ELF-1 (cell line): Measurements from ENCODE around the gene HSPA12B.
A peak's percentile ranks its signal among the peaks of the same experiment; 100 is the strongest.

ENCODE experiments used
- DNase-seq: peaks from one replicate; pipeline ENCODE4 v3.0.0-alpha.2; 2016; ENCODE audit warnings: low read depth, low spot score

The HSPA12B gene

DNA sequence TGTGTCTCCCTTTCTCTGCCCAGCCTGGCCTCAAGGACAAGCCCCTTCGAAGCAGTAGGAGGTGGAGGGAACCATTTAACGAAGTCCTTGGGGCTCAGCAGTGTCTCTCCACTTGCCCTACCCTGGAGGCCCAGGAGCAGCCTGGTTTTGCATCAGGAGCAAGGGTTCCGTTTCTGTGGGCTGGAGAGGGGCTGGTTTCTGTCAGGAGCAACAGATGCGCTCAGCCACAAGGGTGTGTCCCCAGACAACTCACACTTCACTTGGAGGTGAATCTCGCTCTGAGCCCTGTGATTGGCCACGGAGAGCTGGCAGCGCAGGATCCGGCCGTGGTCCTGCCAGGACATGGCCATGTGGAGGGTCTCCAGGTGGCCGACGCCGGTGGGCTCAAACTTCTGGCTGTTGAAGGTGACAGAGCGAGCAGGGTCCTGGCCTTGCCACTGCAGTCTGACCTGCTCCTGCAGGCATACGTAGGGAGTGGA, 27.0 kb upstream of the HSPA12B start:
- DNase-seq, result no peak

DNA sequence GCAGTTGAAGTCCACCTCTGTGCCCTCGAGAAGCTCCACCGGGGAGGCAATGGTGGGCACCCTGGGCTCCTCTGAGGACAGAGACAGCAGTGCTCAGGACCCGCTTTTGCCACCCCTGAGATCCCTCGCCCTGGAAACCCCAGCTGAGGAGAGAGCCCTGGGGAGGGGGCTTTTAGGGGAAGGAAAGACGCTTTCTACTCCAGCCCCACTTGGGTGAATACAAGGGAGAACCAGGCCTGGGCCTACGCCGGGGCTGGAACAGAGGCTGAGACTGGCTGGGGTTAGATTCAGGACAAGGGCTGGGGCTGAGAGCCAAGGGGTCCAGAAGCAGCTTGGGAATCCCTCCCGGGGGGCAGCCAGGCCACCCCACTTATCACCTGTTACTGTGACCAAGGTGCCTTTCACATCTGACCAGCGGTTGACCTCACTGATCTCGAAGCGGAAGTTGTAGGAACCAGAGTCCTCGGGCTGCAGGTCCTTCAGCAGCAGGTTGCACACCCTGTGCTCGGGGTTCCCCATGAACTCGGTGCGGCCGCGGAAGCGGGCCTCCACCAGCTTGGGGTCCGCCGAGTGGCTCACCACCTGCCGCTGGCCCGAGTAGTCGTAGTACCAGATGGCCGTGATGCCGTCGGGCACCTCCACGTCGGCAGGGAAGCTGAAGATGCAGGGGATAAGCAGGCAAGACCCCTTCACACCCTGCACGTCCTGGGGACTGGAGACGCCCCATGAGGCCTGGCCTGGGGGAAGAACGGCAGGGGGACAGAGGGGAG, 26.3 kb upstream of the HSPA12B start:
- no peak for DNase-seq

DNA sequence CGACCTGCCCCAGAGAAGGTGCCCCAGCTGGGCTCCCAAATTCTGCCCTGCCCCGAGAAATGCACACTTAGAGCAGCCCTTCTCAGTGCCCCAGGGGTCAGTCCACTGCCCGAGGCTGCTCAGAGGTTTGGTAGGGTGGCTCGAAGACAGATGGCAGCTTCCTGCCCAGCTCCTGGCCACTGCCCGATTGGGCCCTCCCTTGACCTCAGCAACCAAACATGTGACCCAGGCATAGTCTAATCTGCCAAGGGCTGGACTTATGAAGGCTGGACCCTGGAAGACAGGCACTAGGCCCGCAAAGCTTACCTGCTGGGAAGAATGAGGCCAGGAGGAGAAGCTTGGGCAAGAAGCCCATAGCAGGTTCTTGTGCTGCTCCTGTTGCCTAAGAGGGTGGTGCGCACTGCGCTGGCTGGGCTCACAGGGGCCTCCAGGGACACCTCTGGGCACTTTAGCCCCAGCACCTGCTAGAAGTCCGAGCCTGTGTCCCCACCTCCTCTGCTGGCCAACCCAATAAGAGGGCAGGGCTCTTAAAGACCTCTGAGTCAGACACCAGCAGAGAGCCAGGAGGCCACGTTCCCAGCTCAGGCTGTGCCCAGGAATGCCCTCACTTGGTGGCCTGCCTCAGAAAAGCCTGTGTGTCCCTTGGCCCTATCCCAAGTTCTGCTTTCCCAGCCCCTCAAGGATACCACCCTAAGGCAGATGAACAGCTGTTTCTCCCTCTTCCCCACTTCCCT, 25.5 kb upstream of the HSPA12B start:
- no peak for DNase-seq

DNA sequence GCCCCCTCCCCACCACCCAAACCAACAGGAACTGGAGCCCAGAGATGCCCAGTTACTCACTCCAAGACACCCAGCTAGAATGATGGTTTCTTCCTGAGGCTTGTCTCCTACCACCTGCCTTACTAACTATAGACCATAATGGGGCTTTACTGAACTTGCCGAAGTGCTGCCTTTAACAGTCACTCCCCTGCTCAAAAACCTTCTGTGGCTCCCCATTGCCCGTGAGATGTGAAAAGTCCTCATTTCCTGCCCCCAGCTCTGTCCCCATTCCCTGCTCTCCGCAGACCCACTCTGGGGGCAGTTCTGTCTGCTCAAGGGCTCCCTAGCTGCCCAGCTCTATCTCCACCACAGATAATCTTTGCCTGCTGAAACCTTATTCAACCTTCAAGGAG, 25.0 kb upstream of the HSPA12B start:
- no peak for DNase-seq

DNA sequence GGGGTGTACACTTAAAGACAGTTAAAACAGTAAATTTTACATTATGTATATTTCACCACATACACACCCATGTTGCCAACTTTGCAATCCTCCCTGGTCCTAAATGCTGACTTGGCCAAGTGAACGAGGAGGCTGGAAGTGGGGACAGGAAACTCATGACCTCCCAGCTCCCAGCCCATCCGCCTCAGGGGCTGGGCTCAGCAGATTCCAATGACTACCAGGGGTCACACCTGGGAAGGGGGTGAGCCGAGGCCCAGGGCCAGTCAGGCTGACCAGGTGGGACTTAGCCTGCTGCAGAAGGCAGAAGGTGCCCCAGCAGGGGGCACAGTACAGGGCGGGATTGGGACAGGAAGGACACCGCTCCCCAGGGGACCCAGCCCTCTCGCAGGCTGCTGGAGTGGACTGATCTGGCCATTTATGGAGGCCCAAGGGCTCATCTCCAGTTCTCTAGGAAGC, 22.4 kb upstream of the HSPA12B start:
- DNase-seq, result no peak

DNA sequence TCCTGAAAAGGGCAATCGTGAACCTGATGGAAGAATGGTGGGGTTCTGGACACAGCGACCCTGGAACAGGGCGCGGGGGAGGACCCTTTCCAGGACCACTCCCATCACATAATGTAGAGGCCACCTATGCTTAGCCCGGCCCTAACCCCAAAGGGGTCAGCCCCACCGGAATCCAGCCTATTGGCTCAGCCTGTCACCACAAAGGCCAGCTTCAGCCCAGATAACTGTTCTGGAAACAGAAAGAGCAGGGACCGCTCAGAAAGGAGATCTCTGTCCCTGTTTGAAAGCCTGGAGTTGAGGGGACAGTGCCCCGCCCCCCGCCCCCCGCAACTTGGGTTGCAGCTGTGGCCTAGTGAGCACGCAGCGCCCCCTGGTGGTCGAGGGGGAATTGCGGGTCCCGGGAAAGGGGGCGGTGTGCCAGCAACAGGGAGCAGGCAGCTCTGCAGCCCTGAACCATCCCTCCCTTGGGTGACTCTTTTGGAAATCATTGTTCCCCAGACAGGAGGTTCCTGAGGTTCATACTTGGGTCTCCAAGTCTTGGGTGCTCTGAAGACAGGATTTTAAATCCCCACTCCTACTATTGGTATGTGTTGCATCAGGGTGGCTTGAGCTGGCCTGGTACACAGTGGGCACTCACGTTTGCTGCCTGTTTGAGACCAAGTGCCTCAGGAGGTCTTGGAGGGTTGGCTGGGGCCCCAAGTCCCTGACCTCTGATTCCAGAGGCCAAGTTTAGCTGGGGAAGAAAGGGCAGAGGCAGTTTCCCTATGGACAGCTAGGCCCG, 21.6 kb upstream of the HSPA12B start:
- peak; percentile 80 for DNase-seq

DNA sequence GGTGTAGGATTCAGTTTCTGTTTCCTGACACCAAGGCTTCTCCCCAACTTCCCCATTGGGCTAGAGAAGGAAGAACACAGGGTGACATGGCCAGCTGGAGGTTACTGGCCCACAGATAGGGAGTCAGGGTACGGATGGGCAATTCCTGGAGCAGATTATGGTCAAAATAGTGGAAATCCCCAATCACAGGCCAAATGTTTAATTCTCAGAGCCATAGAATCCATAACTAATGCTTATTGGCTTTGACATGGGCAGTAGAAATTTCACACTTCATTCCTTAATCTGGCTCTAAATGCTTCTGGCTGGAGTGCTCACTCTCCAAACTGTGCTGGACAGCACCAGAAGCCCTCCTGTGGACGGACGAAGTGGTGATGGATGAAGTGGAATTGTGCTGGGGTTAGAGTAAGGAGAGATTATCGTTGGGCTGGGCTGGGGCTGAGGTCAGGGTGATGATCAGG, 21.0 kb upstream of the HSPA12B start:
- DNase-seq, result no peak

DNA sequence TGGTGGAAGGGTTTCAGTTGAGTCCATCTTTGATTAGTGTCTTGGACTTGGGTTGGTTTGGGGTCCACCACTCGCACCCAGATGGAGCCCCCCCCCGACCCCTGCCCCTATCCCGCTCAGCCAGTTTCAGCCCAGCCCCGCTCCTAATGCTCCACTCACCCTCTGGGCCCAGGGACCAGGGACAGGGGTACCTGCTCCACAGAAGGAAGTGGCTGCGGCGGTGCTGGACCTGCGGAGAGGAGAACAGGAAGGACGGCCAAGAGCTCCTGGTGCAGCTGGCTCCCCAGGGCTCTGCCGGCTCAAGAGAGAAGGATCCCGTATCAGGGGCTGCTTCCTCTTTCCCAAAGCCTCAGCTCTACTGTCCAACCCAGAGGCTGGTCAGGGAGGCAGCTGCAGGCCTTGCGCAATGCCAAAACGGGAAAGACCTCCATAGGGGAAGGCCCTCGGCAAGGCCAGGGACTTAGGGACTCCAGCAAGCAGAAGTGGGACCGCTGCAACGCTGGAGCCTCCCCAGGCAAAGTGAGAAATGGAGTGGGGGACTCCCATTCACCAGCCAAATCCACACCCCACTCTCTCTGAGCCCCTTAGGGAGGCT, 20.1 kb upstream of the HSPA12B start, which contains the start of gene SIGLEC1:
SIGLEC1 (minus strand) TSS at position 322 of the 595 bp plus-strand sequence. CDS start 5,472 bp downstream, outside the sequence.
- DNase-seq, result no peak

DNA sequence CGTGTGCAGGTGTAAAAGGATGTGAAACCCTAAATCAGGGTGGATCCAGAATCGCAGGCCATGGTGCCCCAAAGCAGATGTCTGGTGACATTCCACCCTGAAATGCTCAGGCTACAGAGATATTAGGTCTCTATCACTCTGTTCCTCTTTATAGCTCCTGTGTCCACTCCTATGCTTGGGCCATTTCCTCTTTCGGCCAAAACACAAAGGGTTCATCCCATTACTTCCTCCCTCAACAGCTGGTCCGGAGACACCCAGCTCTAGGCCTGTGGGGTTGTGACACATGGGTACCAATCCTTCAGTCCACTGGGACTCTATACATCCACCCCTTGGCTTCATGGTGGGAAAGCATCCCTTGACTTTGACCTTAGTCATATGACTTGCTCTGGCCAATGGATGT, 18.4 kb upstream of the HSPA12B start:
- DNase-seq, result no peak

DNA sequence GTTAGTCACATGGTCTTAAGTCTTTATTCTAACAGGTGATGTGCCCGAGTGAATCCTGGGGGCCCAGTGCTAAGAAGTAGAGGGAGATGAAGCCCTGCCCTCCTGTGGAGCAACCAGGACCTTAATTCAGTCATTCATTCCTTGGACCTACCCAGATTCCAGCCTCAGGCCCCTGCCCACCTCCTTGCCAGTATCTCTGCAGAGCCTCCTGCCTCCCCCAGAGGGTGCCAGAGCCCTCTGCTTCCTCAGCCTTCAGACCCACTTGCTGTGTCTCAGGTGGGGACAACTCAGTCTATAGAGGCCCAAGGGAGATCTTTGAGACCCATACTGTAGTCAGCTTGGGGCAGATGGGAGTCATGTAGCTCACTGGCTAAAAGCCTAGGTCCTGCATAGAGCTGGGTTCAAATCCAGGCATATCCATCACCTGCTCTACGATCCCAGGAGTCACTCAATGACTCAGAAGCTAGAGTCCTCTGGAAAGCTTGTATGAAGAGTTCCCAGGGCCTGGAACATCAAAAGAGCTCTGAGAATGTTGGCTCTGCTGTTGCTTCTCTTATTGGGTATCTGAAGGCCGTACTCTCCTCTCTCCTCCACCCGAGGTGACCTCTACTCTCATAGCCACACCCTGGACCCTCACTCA, 16.2 kb upstream of the HSPA12B start:
- DNase-seq, result peak; percentile 75

DNA sequence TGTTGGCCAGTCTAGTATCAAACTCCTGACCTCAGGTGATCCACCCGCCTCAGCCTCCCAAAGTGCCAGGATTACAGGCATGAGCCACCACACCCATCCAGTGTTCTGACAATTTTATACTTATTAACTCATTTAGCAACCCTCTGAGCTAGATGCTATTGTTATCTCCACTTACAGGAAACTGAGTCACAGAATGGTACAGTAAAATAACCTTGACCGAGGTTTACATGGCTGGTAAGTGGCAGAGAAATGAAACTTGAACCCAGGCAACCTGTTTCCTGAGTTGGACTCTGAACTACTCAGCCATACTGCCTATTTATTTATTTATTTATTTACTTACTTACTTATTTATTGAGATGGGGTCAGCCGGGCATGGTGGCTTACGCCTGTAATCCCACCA, 13.4 kb upstream of the HSPA12B start:
- no peak for DNase-seq

DNA sequence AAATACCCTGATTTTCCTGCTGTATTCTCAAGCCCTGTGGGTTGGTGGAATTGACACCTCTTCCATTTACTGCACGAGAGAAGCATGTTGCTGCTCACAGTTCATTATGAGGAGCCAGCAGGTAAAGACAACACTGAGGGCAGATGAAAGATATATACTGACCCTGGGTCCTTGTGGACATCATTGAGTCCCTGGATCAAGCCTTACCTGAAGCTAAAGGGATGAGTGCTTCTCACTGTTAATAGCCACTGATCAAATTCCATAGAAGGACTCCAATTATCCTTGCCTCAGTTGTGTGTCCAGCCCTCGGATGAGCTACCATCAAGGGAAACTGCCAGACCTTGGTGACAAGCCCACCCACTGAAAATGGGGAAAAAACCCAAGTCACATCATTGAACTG, 12.4 kb upstream of the HSPA12B start:
- DNase-seq, result no peak

DNA sequence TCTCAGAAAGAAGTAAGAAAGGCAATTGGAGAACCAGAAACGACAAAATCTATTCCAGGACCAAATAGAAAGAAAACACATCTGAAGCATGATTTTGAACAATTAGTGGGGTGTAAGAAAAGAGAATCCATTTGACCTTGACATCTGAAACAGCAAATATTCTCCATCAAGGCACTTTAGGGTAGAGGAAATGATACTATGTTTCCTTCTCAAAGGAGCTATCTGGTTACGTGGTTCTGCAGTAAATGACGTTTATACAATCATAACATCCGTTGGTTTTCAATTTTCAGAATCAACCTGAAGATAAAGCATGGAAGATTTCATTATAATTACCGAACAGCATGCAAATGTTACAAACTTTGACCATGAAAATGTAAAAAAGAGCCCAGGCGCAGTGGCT, 11.9 kb upstream of the HSPA12B start:
- no peak for DNase-seq

DNA sequence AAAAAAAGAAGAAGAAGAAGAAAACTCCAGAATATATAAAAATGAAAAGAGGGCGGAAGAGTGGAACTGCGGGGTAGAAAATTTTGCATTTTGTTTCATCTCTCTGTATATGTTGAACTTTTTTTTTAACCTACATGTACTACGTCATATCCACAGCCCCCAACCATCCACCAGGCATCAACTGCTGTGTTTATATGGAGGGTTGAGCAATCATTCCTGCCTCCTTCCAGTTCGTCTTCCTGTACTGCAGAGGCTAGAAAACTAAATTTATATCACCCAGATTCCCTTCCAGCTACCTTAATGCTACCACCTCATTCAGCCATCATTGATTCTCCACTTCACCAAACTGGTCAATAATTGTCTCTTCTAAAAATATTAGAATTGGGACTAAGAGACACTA, 10.6 kb upstream of the HSPA12B start:
- DNase-seq, result no peak

DNA sequence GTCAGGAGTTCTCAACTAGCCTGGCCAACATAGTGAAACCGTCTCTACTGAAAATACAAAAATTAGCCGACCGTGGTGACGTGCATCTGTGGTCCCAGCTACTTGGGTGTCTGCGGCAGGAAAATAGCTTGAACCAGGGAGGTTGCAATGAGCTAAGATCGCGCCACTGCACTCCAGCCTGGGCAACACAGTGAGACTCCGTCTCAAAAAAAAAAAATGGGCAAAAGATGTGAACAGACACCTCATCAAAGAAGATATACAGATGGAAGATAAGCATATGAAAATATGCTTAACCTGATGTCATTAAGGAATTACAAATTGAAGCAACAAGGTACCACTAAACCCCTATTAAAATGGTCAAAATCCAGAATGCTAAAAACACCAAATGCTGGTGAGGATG, 9.2 kb upstream of the HSPA12B start:
- no peak for DNase-seq

DNA sequence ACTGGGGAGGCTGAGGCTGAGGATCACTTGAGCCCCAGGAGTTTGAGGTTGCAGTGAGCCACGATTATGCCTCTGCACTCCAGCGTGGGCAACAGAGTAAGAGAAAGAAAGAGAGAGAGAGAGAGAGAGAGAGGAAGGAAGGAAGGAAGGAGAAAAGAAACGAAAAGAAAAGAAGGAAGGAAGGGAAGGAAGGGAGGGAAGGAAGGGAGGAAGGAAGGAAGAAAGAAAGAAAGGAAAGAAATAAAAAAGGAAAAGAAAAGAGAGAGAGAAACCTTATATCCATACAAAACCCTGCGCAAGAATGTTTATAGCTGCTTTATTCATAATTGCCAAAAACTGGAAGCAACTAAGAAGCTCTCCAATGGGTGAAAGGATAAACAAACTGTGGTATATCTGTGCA, 8.1 kb upstream of the HSPA12B start:
- no peak for DNase-seq

DNA sequence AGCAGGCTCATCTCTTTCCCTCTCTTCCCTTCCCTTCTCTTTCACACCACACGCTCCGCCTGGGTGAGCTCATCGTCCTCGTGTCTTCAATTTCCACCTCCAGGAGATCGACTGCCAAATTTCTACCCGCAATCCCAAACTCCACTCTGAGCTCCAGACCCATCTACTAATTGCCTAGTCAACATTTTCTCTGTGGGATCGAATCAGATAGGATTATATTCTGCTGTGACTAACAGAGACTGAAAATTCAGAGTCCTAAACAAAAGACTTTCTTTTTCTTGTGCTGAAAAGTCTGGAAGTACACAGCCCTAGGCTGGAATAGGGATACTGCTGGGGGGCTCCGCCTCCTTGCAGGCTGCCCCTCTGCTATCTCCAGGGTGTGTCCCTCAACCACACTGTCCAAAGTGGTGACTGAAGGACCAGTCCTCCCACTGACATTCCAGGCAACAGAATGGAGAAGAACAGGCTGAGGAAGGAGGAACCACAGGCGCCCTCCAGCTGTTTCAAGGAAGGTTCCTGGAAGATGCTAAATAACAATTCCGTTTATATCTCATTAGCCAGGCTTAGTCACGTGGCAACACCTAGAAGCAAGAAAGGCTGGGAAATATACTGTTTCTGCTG, 5.0 kb upstream of the HSPA12B start:
- peak; percentile 69 for DNase-seq

DNA sequence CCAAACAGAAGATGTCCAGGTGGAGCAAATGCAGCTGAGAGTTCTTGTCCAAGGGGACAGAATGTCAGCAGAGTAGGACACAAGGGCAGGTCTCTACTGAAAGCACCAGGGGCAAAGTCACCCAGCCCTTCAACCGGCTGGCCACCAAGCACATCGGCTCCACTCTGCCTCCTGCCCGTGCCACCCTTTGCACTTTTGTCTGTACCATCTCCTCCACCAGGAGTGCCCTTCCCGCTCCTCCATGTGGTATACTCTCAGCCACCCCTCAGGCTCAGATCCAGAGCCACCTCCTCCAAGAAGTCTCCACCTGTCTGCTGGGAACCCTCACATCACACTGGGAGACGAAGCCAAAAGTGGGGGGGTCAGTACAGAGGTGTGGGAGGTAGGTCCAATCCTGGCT, 4.1 kb upstream of the HSPA12B start:
- DNase-seq, result no peak

DNA sequence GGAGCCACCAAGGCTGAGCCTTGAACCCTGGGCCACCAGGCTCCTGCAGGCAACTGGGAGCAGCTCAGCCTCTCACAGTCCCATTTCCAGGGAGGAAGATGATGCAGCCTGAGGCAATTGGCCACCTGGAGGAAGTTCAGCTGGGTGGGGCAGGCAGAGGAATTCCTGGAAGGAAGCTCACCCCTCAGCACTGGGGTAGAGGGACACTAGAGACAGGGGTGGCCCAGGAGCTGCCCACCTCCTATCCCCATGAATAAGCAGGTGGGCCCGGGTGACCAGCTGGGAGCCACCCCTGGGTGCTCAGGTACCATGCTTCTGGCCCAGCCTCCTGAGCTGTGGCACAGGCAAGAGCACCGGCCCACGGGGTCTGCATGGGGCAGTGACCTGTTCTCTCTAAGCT, 3.6 kb upstream of the HSPA12B start:
- DNase-seq, result no peak

DNA sequence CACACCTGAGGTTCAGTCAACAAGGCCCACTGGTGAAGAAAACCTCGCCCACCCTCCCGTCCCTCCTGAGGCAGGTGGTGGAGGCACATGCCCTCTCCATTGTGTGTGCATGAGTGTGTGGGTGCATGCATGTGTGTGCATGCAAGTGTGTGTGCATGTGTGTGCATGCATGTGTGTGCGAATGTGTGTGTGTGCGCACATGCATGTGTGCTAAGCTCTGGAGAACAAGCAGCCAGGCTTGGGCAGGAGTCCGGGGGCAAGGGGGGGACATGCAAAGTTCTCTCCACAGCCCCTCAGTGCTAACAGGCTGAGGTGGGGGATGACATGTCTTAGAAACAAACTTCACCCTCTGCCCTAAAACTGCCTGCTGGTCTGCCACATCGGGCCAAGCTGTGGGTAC, 3.1 kb upstream of the HSPA12B start:
- DNase-seq, result no peak
